Common myeloid progenitor, CD34-positive (primary cell): Measurements from ENCODE around the gene ZNF385B.

Experiments
- CTCF ChIA-PET: fragments of 350-600 bp; sonication (Branson Sonifier 250); formaldehyde crosslinking; loops from one replicate; lab custom pipeline; 2021; ENCODE audit warnings: antibody characterized with exemption; lab: Charles Lee
- POLR2A ChIA-PET: fragments of 350-600 bp; sonication (Branson Sonifier 250); formaldehyde crosslinking; loops from one replicate; lab custom pipeline; 2021; ENCODE audit warnings: antibody characterized with exemption; lab: Charles Lee
- DNase-seq, 3 donors: peaks; one replicate each; pipeline versions ENCODE4 v3.0.0 to v3.0.0-alpha.2; 2013
- H3K27ac ChIP-seq, 2 experiments: 1 replicate in 1 of 2; 2 replicates in 1 of 2; pipeline ENCODE4 v1.7.0; 2013; ENCODE audit warnings: inconsistent platforms in 2 of 2, low read length in 2 of 2, mild to moderate bottlenecking in 2 of 2, low read depth in 1 of 2, moderate library complexity in 1 of 2; ENCODE audit not compliant: severe bottlenecking in 2 of 2, insufficient read depth in 1 of 2, poor library complexity in 1 of 2
- H3K27me3 ChIP-seq, 5 experiments: replicated peaks in 2 of 5; 1 replicate in 3 of 5; 2 replicates in 2 of 5; pipeline versions ENCODE4 v1.6.1 to v1.7.0; 2013; ENCODE audit warnings: low read length in 4 of 5, mild to moderate bottlenecking in 2 of 5, moderate library complexity in 2 of 5, inconsistent platforms in 1 of 5; ENCODE audit not compliant: insufficient read depth in 5 of 5, control insufficient read depth in 4 of 5
- H3K36me3 ChIP-seq, 4 experiments: 1 replicate in 2 of 4; 2 replicates in 2 of 4; pipeline versions ENCODE4 v1.6.1 to v1.7.0; 2013; ENCODE audit warnings: low read length in 3 of 4, control low read depth in 1 of 4, mild to moderate bottlenecking in 1 of 4; ENCODE audit not compliant: control insufficient read depth in 4 of 4, insufficient read depth in 4 of 4
- H3K4me1 ChIP-seq, 4 experiments: 1 replicate in 3 of 4; 2 replicates in 1 of 4; pipeline versions ENCODE4 v1.6.1 to v1.7.1; 2013; ENCODE audit warnings: low read length in 3 of 4, mild to moderate bottlenecking in 3 of 4, control low read depth in 1 of 4, inconsistent platforms in 1 of 4, moderate library complexity in 1 of 4; ENCODE audit not compliant: control insufficient read depth in 4 of 4, insufficient read depth in 4 of 4; ENCODE audit errors: control extremely low read depth in 1 of 4
- H3K4me3 ChIP-seq, 7 experiments: 1 replicate in 4 of 7; 2 replicates in 3 of 7; pipeline versions ENCODE4 v1.5.1 to v1.7.0; 2013; ENCODE audit warnings: mild to moderate bottlenecking in 7 of 7, low read length in 6 of 7, moderate library complexity in 6 of 7, inconsistent platforms in 2 of 7, low read depth in 2 of 7, control low read depth in 1 of 7; ENCODE audit not compliant: insufficient read depth in 4 of 7, control insufficient read depth in 1 of 7; ENCODE audit errors: extremely low read depth in 1 of 7
- H3K9me3 ChIP-seq, 5 experiments: 1 replicate in 4 of 5; 2 replicates in 1 of 5; pipeline versions ENCODE4 v1.6.1 to v1.7.1; 2013; ENCODE audit warnings: low read length in 4 of 5, mild to moderate bottlenecking in 2 of 5, inconsistent platforms in 1 of 5, low read depth in 1 of 5, moderate library complexity in 1 of 5; ENCODE audit not compliant: control insufficient read depth in 4 of 5, insufficient read depth in 2 of 5; ENCODE audit errors: control extremely low read depth in 1 of 5
- WGBS: methylation state at CpG from one replicate; pipeline ENCODE4 v1.1.5; 2013; ENCODE audit not compliant: insufficient coverage; 5-methylcytosine and 5-hydroxymethylcytosine counted together

ZNF385B gene

DNA sequence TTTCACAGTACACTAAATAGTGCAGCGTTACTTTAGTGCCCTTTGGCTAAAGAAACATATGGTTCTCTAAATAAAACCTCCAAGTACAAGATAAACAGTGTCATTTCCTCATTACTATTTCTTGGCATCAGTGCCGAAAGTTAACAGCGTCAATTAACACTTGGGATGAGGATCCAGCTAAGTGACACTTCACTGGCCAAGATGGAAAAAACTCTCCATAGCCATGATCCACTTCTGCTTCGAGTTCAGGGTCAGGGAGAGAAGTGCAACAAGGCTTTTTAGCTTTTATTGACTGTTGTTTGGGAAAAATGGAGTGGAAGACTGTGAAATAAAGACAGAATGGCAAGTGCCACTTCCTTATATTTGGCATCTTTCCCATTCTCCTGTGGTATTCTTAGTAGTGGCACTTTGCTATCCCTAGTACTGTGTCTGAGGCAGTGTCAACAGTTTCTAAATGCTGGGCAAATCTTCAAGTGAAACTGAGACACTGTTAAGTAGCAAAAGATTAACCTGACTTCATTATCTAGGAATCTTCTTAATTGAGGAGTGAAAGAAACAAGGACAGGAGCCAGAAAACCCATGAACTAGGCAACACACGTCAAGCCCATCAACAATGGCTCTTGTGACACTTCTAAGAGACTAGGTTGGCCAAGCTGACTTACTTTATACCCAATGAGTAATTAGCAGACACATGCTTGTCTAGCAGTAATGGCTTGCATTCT is 374.2 kb downstream of the ZNF385B start:
- CTCF ChIA-PET = no interaction called here
- POLR2A ChIA-PET = no interaction called here
- WGBS = 76% methylated on average over 5 of the region's 5 CpGs

DNA sequence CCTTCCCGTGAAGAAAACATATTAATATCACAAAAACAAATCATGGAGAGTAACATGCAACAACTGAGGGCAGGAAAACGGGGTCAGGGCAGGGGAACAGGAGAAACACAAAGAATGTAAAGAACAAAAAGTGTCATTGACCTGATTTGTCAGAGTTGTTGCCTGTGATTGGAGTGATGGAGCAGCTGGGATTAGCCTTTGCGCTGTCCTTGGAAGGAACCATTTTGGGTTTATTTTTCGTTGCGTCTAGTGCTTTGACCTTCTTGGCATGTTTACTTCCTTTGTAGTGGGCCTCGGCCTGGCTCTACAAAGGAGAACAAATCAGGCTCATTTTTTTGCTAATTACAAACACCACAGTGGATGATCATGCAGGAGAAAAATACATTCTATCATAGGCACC is 378.3 kb downstream of the ZNF385B start:
- Histone ChIP-seq H3K4me3 (no peak overlapping the region), H3K27me3 (peaks cover 0 to 3% (median 0%) of the 10 kb centered on the region in 5 experiments), H3K4me1 (no peaks in the 10 kb centered on the region), H3K27ac (no peak overlapping the region), H3K9me3 (no peaks in the 10 kb centered on the region), H3K36me3 (no peaks in the 10 kb centered on the region)
- WGBS = 100% methylated on average over 5 of the region's 6 CpGs
- DNase-seq = no peak
- CTCF ChIA-PET = no interaction called here
- POLR2A ChIA-PET = no interaction called here

More for the DNA sequence above, 374.2 kb downstream of the ZNF385B start:
- Histone ChIP-seq H3K4me1 (no peaks in the 10 kb centered on the region), H3K36me3 (no peaks in the 10 kb centered on the region), H3K9me3 (no peaks in the 10 kb centered on the region), H3K27me3 (peaks cover 0 to 3% (median 0%) of the 10 kb centered on the region in 5 experiments), H3K27ac (no peak overlapping the region), H3K4me3 (no peak overlapping the region)
- DNase-seq = no peak

DNA sequence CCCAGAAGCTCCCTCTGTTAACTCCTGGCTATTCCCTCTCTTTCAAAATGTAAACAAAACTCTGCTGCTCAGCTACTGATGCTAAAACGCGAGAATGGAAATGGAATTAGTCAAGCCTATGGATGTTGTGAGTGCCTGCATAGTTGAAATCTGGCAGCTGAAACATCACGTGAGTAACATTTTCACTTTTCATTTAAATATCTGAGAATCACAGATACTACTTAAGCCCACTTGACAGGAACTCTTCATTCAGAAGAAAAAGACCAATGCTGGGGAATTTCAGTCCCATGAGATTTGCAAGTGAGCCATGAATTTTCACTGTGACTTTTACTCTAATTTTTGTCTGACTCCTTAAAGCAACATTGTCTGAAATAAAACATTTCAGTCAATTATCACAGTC is 381.5 kb downstream of the ZNF385B start:
- no peaks in the 10 kb centered on the region for H3K27me3 ChIP-seq
- POLR2A ChIA-PET = no interaction called here
- CTCF ChIA-PET = no interaction called here
- no peaks in the 10 kb centered on the region for H3K9me3 ChIP-seq
- no peaks in the 10 kb centered on the region for H3K4me1 ChIP-seq
- WGBS = 83% methylated on average over 1 of the region's 3 CpGs
- H3K4me3 ChIP-seq = no peak overlapping the region
- no peaks in the 10 kb centered on the region for H3K36me3 ChIP-seq
- no peak overlapping the region for H3K27ac ChIP-seq
- no peak for DNase-seq

DNA sequence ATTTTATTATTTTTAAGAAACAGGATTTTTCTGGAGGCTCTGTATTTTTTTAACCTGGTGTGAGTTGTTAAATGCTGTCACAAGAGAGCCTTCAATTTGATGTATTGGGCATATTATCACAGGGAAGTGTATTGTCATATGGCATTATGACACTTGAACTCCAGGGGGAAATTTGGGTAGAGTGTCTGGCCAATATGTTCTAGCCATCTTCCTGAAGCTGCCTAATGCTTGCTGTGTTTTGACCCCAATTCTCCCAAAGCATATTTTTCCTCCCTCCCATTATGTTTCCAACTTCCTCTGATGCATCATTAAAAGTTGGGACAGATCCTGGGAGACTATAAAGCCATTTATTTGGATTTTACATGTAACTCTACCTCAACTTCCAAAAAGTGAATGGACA is 382.6 kb downstream of the ZNF385B start:
- H3K27me3 ChIP-seq = no peaks in the 10 kb centered on the region
- H3K4me3 ChIP-seq = no peak overlapping the region
- CTCF ChIA-PET = interaction anchor here (0.8 kb wide), 1 partner anchor 10 kb away, joined by 3 read pairs; no protein-coding TSS in a partner anchor
- DNase-seq = no peak
- H3K36me3 ChIP-seq = no peaks in the 10 kb centered on the region
- H3K27ac ChIP-seq = no peak overlapping the region
- H3K9me3 ChIP-seq = no peaks in the 10 kb centered on the region
- H3K4me1 ChIP-seq = no peaks in the 10 kb centered on the region
- POLR2A ChIA-PET = no interaction called here

DNA sequence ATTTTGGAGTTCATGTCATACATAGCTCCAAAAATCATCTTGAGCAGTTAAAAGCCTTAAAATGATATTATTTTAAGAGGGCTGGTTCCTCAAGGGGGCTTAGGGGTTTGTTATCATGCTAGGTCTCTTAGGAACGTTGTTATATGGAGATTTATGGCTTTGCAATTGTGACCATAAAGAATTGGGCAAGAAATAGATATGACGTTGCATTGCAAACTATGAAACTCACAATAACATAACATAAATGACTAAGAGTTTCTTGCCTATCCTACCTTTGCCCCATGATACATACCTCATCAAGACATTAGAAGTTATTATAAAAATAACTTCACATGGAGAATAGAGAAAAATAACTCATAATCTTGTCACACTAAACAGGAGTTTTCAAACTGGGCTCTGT is 390.4 kb downstream of the ZNF385B start:
- no peaks in the 10 kb centered on the region for H3K36me3 ChIP-seq
- no CpG with 5 or more reads among the region's 2 CpGs for WGBS
- H3K9me3 ChIP-seq = no peaks in the 10 kb centered on the region
- H3K4me1 ChIP-seq = no peaks in the 10 kb centered on the region
- DNase-seq = no peak
- no peak overlapping the region for H3K4me3 ChIP-seq
- ChIA-PET CTCF (no interaction called here), POLR2A (no interaction called here)
- H3K27me3 ChIP-seq = peaks cover 0 to 2% (median 0%) of the 10 kb centered on the region in 5 experiments
- no peak overlapping the region for H3K27ac ChIP-seq

DNA sequence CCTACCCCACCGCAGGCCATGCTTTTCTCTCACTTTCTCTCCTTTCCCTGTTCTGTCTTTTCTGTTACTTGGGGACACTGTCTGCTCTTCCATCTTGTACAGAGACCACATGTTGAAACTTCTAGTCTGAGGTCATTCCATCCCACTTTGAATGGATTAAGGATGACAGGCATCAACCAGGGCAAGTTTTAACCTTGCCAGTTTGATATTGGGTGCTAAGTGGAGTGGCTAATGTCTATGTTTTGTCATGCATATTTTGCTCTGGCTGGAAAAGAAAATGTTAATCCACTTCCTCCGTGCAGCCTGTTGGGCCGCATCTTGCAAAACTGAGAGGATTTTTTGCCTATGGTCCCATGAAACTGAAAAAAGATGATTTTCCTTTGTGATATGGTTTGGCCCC is 391.3 kb downstream of the ZNF385B start:
- Histone ChIP-seq H3K4me3 (no peak overlapping the region), H3K4me1 (no peaks in the 10 kb centered on the region), H3K9me3 (no peaks in the 10 kb centered on the region), H3K27me3 (peaks cover 0 to 2% (median 0%) of the 10 kb centered on the region in 5 experiments), H3K27ac (no peak overlapping the region), H3K36me3 (no peaks in the 10 kb centered on the region)
- DNase-seq = no peak
- 83% methylated on average over 3 of the region's 3 CpGs for WGBS
- ChIA-PET POLR2A (no interaction called here), CTCF (no interaction called here)

DNA sequence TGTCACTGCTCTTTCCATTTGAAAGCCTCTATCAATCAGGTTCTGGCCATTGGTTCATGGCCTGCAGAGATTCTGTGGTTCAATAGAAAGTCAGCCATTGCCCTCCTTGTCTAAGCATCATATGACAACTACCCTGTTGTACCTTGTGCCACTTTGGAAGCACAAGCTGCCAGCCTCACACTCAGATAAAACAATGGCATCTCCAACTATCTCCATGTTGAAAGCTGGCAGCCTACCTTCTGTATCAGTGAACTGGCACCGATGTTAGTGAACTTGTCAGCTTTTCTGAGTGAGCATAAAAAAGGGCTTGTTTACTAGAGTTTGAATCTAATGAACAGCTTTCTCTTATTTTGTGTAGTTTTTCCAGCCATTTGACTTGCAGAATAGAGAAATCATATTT is 393.5 kb downstream of the ZNF385B start:
- no peak overlapping the region for H3K27ac ChIP-seq
- H3K9me3 ChIP-seq = peaks cover 0 to 2% (median 0%) of the 10 kb centered on the region in 5 experiments
- 80% methylated on average over 1 of the region's 1 CpG for WGBS
- no peaks in the 10 kb centered on the region for H3K4me1 ChIP-seq
- peaks cover 0 to 2% (median 0%) of the 10 kb centered on the region in 5 experiments for H3K27me3 ChIP-seq
- ChIA-PET POLR2A (no interaction called here), CTCF (interaction anchor here (1.5 kb wide), 1 partner anchor 11 kb away, joined by 3 read pairs; no protein-coding TSS in a partner anchor)
- no peaks in the 10 kb centered on the region for H3K36me3 ChIP-seq
- DNase-seq = no peak
- no peak overlapping the region for H3K4me3 ChIP-seq
